SK-N-MC (cell line): ENCODE measurements around the gene SIGMAR1.

ENCODE experiments used
- EZH2 ChIP-seq: fragments of 200-600 bp; sonication (generic); IDR thresholded peaks from one replicate; pipeline ENCODE4 v1.6.1; 2017; ENCODE audit warnings: antibody characterized with exemption
- POLR2AphosphoS5 ChIP-seq: IDR thresholded peaks from 2 replicates; pipeline ENCODE4 v1.6.1; 2012; ENCODE audit warnings: mild to moderate bottlenecking, low read depth, low read length, borderline replicate concordance

GRCh38 chr9:34634551-34635248, 2.9 kb downstream of the SIGMAR1 start:
- TF ChIP-seq POLR2AphosphoS5: peak; percentile 57; the same call in 1 of the 2 replicates
- no peak for TF ChIP-seq EZH2
